Neuronal stem cell (in vitro differentiated cells): ENCODE data around the gene PLIN5.
"Not testable (repeated sequence)": the region's sequence is repeated elsewhere in the genome, so short reads cannot be mapped to it uniquely, and the experiment has no call there.

Experiments
- DNase-seq: peaks from one replicate; pipeline ENCODE4 v3.0.0-alpha.2; 2013; ENCODE audit warnings: low spot score
- H2AFZ ChIP-seq: one replicate; pipeline ENCODE4 v1.6.1; 2013; ENCODE audit warnings: mild to moderate bottlenecking, low read length, inconsistent platforms
- H2AK5ac ChIP-seq: 2 replicates; pipeline ENCODE4 v1.6.1; 2013; ENCODE audit warnings: low read depth, mild to moderate bottlenecking, inconsistent platforms, low read length, moderate library complexity, mixed read lengths
- H2BK120ac ChIP-seq: 2 replicates; pipeline ENCODE4 v1.6.1; 2013; ENCODE audit warnings: low read depth, mild to moderate bottlenecking, inconsistent platforms, low read length, moderate library complexity, mixed read lengths
- H2BK12ac ChIP-seq: one replicate; pipeline ENCODE4 v1.6.1; 2013; ENCODE audit warnings: low read length, inconsistent platforms
- H2BK15ac ChIP-seq: 2 replicates; pipeline ENCODE4 v1.6.1; 2013; ENCODE audit warnings: mild to moderate bottlenecking, low read length, inconsistent platforms, mixed read lengths
- H2BK5ac ChIP-seq: one replicate; pipeline ENCODE4 v1.6.1; 2013; ENCODE audit warnings: inconsistent platforms, mild to moderate bottlenecking, low read length, moderate library complexity
- H3K14ac ChIP-seq: one replicate; pipeline ENCODE4 v1.6.1; 2013; ENCODE audit warnings: low read length, inconsistent platforms
- H3K18ac ChIP-seq: 2 replicates; pipeline ENCODE4 v1.6.1; 2013; ENCODE audit warnings: low read length, inconsistent platforms
- H3K23ac ChIP-seq: 2 replicates; pipeline ENCODE4 v1.6.1; 2013; ENCODE audit warnings: low read depth, mild to moderate bottlenecking, mixed read lengths, low read length, inconsistent platforms; ENCODE audit not compliant: poor library complexity
- H3K27ac ChIP-seq: replicated peaks from 3 replicates; pipeline ENCODE4 v1.5.1; 2013; ENCODE audit warnings: low read length, inconsistent platforms
- H3K27me3 ChIP-seq, 3 experiments: 2 replicates each; pipeline ENCODE4 v1.6.1; 2013; ENCODE audit warnings: low read length in 3 of 3, mild to moderate bottlenecking in 2 of 3, inconsistent platforms in 1 of 3, low read depth in 1 of 3, mixed read lengths in 1 of 3, moderate library complexity in 1 of 3; ENCODE audit not compliant: control insufficient read depth in 3 of 3, insufficient read depth in 3 of 3
- H3K36me3 ChIP-seq, 2 donors: replicated peaks in 1 of 2; 2 replicates each; pipeline ENCODE4 v1.6.1; 2013; ENCODE audit warnings: low read length in 2 of 2; ENCODE audit not compliant: control insufficient read depth in 2 of 2, insufficient read depth in 2 of 2
- H3K4ac ChIP-seq: 2 replicates; pipeline ENCODE4 v1.6.1; 2013; ENCODE audit warnings: inconsistent platforms, mild to moderate bottlenecking, low read length, moderate library complexity
- H3K4me1 ChIP-seq, 2 donors: 1 replicate in 1 of 2; 2 replicates in 1 of 2; pipeline ENCODE4 v1.6.1; 2013; ENCODE audit warnings: low read length in 2 of 2, low read depth in 1 of 2; ENCODE audit not compliant: control insufficient read depth in 2 of 2, insufficient read depth in 1 of 2
- H3K4me2 ChIP-seq: one replicate; pipeline ENCODE4 v1.6.1; 2013; ENCODE audit warnings: mild to moderate bottlenecking, low read length, inconsistent platforms; ENCODE audit not compliant: insufficient read depth, poor library complexity, severe bottlenecking
- H3K4me3 ChIP-seq, 2 donors: 2 replicates each; pipeline ENCODE4 v1.5.1; 2013; ENCODE audit warnings: low read length in 2 of 2, mild to moderate bottlenecking in 2 of 2, inconsistent platforms in 1 of 2, moderate library complexity in 1 of 2
- H3K79me1 ChIP-seq: one replicate; pipeline ENCODE4 v1.6.1; 2013; ENCODE audit warnings: low read depth, mild to moderate bottlenecking, inconsistent platforms, low read length, moderate library complexity
- H3K9ac ChIP-seq: one replicate; pipeline ENCODE4 v1.6.1; 2013; ENCODE audit warnings: mild to moderate bottlenecking, low read depth, low read length, inconsistent platforms; ENCODE audit not compliant: poor library complexity
- H3K9me3 ChIP-seq, 2 donors: replicated peaks in 1 of 2; 2 replicates each; pipeline versions ENCODE3 to v1.6.1; 2013; ENCODE audit warnings: low read length in 2 of 2, mild to moderate bottlenecking in 2 of 2, inconsistent platforms in 1 of 2, low read depth in 1 of 2, mixed read lengths in 1 of 2, moderate library complexity in 1 of 2; ENCODE audit not compliant: control insufficient read depth in 2 of 2, insufficient read depth in 1 of 2
- H4K8ac ChIP-seq: one replicate; pipeline ENCODE4 v1.6.1; 2013; ENCODE audit warnings: low read depth, mild to moderate bottlenecking, inconsistent platforms, low read length, moderate library complexity
- H4K91ac ChIP-seq: one replicate; pipeline ENCODE4 v1.6.1; 2013; ENCODE audit warnings: low read length, low read depth, mild to moderate bottlenecking, inconsistent platforms; ENCODE audit not compliant: poor library complexity
- WGBS, 2 donors: extraction: QIAGEN DNeasy Blood & Tissue Kit; methylation state at CpG; one replicate each; pipeline ENCODE4 v1.1.7; 2013; ENCODE audit warnings: missing lambda C conversion rate in 2 of 2, mixed read lengths in 1 of 2; ENCODE audit not compliant: insufficient read length in 2 of 2, insufficient replicate concordance in 1 of 2; ENCODE audit errors: extremely low coverage in 2 of 2; 5-methylcytosine and 5-hydroxymethylcytosine counted together

PLIN5 gene

GRCh38 chr19:4542896-4543841 is 8.1 kb upstream of the PLIN5 start:
- H3K18ac ChIP-seq = no peak overlapping the region
- H2BK15ac ChIP-seq = no peak overlapping the region
- no peak overlapping the region for H4K8ac ChIP-seq
- peaks cover 4 to 6% of the 10 kb centered on the region in 2 donors for H3K36me3 ChIP-seq
- H4K91ac ChIP-seq = no peak overlapping the region
- H3K4me3 ChIP-seq = no peak overlapping the region
- WGBS, 2 donors = no CpG with 5 or more reads among the region's 77 CpGs
- no peak overlapping the region for H2BK120ac ChIP-seq
- H2AK5ac ChIP-seq = no peak overlapping the region
- H3K23ac ChIP-seq = no peak overlapping the region
- H3K4ac ChIP-seq = no peak overlapping the region
- no peak overlapping the region for H3K4me2 ChIP-seq
- no peak overlapping the region for H2BK12ac ChIP-seq
- H3K27ac ChIP-seq = no peak overlapping the region
- H3K27me3 ChIP-seq = peaks cover 0 to 4% (median 0%) of the 10 kb centered on the region in 3 experiments
- no peak for DNase-seq
- H3K79me1 ChIP-seq = peaks cover 3% of the 10 kb centered on the region
- H2AFZ ChIP-seq = no peak overlapping the region
- H3K4me1 ChIP-seq = no peaks in the 10 kb centered on the region
- peaks cover 0 to 3% of the 10 kb centered on the region in 2 donors for H3K9me3 ChIP-seq
- no peak overlapping the region for H3K9ac ChIP-seq
- H3K14ac ChIP-seq = no peak overlapping the region
- no peak overlapping the region for H2BK5ac ChIP-seq

DNA sequence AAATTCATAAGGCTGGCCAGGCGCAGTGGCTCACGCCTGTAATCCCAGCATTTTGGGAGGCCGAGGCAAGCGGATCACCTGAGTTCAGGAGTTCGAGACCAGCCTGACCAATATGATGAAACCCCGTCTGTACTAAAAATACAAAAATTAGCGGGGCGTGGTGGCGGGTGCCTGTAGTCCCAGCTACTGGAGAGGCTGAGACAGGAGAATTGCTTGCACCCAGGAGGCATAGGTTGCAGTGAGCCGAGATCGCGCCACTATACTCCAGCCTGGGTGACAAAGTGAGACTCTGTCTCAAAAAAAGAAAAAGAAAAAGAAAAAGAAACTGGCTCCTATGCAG is 6.8 kb upstream of the PLIN5 start:
- H3K4me3 ChIP-seq, H3K27ac ChIP-seq, H3K9me3 ChIP-seq, H3K14ac ChIP-seq, H4K8ac ChIP-seq, H2AFZ ChIP-seq, H3K4me2 ChIP-seq, H3K4ac ChIP-seq, H2BK15ac ChIP-seq, H3K18ac ChIP-seq, H3K4me1 ChIP-seq, H2BK12ac ChIP-seq, DNase-seq, H2BK120ac ChIP-seq, H3K27me3 ChIP-seq, H4K91ac ChIP-seq, H2BK5ac ChIP-seq, H2AK5ac ChIP-seq, H3K9ac ChIP-seq, H3K23ac ChIP-seq, H3K36me3 ChIP-seq, H3K79me1 ChIP-seq: not testable (repeated sequence)
- WGBS, 2 donors = no CpG with 5 or more reads among the region's 12 CpGs

DNA sequence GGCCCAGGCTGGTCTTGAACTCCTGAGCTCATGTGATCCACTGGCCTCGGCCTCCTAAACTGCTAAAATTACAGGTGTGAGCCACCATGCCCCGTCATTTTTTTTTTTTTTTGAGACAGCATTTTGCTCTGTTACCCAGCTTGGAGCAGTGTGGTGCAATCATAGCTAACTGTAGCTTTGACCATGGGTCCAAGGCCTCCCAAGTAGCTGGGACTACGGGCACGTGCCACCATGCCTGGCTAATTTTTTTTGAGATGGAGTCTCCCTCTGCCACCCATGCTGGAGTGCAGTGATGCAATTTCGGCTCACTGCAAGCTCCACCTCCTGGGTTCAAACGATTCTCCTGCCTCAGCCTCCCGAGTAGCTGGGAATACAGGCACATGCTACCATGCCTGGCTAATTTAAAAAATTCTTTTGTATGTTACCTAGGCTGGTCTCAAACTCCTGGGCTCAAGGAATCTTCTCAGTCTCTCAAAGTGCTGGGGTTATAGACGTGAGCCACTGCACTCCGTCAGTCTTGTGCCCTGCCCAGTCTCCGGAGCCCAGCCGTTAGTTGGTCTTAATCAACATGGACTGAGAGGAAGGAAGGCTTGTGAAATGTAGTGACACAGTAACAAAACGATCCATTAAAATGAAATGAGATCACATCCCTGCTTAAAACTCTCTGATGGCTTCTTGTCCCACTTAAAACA is 6.2 kb upstream of the PLIN5 start:
- Histone ChIP-seq H2BK15ac (no peak overlapping the region), H3K18ac (no peak overlapping the region), H4K8ac (no peak overlapping the region), H2AFZ (no peak overlapping the region), H3K14ac (no peak overlapping the region), H2BK12ac (no peak overlapping the region), H2BK5ac (no peak overlapping the region), H3K23ac (no peak overlapping the region), H2AK5ac (no peak overlapping the region), H2BK120ac (no peak overlapping the region), H3K4me1 (no peaks in the 10 kb centered on the region), H3K4me2 (no peak overlapping the region), H3K27me3 (peaks cover 0 to 5% (median 0%) of the 10 kb centered on the region in 3 experiments), H3K9me3 (peaks cover 0 to 3% of the 10 kb centered on the region in 2 donors), H3K4me3 (no peak overlapping the region), H3K9ac (no peak overlapping the region), H3K36me3 (no peaks in the 10 kb centered on the region), H4K91ac (no peak overlapping the region), H3K79me1 (peaks cover 2% of the 10 kb centered on the region), H3K4ac (no peak overlapping the region), H3K27ac (no peak overlapping the region)
- DNase-seq = no peak
- no CpG with 5 or more reads among the region's 12 CpGs for WGBS, 2 donors
